Adipocyte (in vitro differentiated cells): Measurements from ENCODE around the gene ZNF518B.

Experiments used
- DNase-seq: peaks from one replicate; pipeline ENCODE4 v3.0.0-alpha.2; 2015; ENCODE audit warnings: low read depth
- H3K27me3 ChIP-seq: replicated peaks from 2 replicates; pipeline ENCODE4 v1.7.0; 2013; ENCODE audit warnings: mild to moderate bottlenecking, low read length, moderate library complexity; ENCODE audit not compliant: control insufficient read depth, insufficient read depth
- H3K36me3 ChIP-seq: 2 replicates; pipeline ENCODE4 v1.7.0; 2013; ENCODE audit warnings: low read length, mild to moderate bottlenecking, moderate library complexity; ENCODE audit not compliant: control insufficient read depth, insufficient read depth, severe bottlenecking
- H3K4me1 ChIP-seq: 2 replicates; pipeline ENCODE4 v1.7.0; 2013; ENCODE audit warnings: mild to moderate bottlenecking, low read length, moderate library complexity; ENCODE audit not compliant: control insufficient read depth, insufficient read depth
- H3K4me3 ChIP-seq: 2 replicates; pipeline ENCODE4 v1.7.0; 2013; ENCODE audit warnings: mild to moderate bottlenecking, low read length, moderate library complexity
- H3K9ac ChIP-seq: 2 replicates; pipeline ENCODE4 v1.7.0; 2013; ENCODE audit warnings: mild to moderate bottlenecking, low read length, moderate library complexity
- H3K9me3 ChIP-seq: 2 replicates; pipeline ENCODE4 v1.7.0; 2013; ENCODE audit warnings: mild to moderate bottlenecking, low read length, moderate library complexity; ENCODE audit not compliant: control insufficient read depth

The ZNF518B gene

GRCh38 chr4:10413177-10413576 is 44.0 kb downstream of the ZNF518B start:
- no peak overlapping the region for H3K4me3 ChIP-seq
- H3K9me3 ChIP-seq = no peaks in the 10 kb centered on the region
- DNase-seq = no peak
- H3K4me1 ChIP-seq = no peaks in the 10 kb centered on the region
- no peak overlapping the region for H3K9ac ChIP-seq
- H3K27me3 ChIP-seq = no peaks in the 10 kb centered on the region
- H3K36me3 ChIP-seq = no peaks in the 10 kb centered on the region

GRCh38 chr4:10405672-10406071 is 51.6 kb downstream of the ZNF518B start:
- H3K4me1 ChIP-seq = no peaks in the 10 kb centered on the region
- no peak overlapping the region for H3K4me3 ChIP-seq
- no peaks in the 10 kb centered on the region for H3K9me3 ChIP-seq
- DNase-seq = no peak
- H3K36me3 ChIP-seq = no peaks in the 10 kb centered on the region
- no peaks in the 10 kb centered on the region for H3K27me3 ChIP-seq
- no peak overlapping the region for H3K9ac ChIP-seq

GRCh38 chr4:10403633-10404445 is 53.4 kb downstream of the ZNF518B start:
- DNase-seq = peak; percentile 63
- Histone ChIP-seq H3K9ac (no peak overlapping the region), H3K4me1 (no peaks in the 10 kb centered on the region), H3K36me3 (no peaks in the 10 kb centered on the region), H3K4me3 (no peak overlapping the region), H3K9me3 (no peaks in the 10 kb centered on the region), H3K27me3 (no peaks in the 10 kb centered on the region)

GRCh38 chr4:10395971-10396580 is 61.1 kb downstream of the ZNF518B start:
- Histone ChIP-seq H3K9ac (no peak overlapping the region), H3K4me3 (no peak overlapping the region), H3K27me3 (no peaks in the 10 kb centered on the region), H3K36me3 (no peaks in the 10 kb centered on the region), H3K4me1 (no peaks in the 10 kb centered on the region), H3K9me3 (peaks cover 4% of the 10 kb centered on the region)
- no peak for DNase-seq
